Measurements from ENCODE around the gene PLB1.

The PLB1 gene, protein sequence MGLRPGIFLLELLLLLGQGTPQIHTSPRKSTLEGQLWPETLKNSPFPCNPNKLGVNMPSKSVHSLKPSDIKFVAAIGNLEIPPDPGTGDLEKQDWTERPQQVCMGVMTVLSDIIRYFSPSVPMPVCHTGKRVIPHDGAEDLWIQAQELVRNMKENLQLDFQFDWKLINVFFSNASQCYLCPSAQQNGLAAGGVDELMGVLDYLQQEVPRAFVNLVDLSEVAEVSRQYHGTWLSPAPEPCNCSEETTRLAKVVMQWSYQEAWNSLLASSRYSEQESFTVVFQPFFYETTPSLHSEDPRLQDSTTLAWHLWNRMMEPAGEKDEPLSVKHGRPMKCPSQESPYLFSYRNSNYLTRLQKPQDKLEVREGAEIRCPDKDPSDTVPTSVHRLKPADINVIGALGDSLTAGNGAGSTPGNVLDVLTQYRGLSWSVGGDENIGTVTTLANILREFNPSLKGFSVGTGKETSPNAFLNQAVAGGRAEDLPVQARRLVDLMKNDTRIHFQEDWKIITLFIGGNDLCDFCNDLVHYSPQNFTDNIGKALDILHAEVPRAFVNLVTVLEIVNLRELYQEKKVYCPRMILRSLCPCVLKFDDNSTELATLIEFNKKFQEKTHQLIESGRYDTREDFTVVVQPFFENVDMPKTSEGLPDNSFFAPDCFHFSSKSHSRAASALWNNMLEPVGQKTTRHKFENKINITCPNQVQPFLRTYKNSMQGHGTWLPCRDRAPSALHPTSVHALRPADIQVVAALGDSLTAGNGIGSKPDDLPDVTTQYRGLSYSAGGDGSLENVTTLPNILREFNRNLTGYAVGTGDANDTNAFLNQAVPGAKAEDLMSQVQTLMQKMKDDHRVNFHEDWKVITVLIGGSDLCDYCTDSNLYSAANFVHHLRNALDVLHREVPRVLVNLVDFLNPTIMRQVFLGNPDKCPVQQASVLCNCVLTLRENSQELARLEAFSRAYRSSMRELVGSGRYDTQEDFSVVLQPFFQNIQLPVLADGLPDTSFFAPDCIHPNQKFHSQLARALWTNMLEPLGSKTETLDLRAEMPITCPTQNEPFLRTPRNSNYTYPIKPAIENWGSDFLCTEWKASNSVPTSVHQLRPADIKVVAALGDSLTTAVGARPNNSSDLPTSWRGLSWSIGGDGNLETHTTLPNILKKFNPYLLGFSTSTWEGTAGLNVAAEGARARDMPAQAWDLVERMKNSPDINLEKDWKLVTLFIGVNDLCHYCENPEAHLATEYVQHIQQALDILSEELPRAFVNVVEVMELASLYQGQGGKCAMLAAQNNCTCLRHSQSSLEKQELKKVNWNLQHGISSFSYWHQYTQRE (N-terminal part only)

GRCh38 chr2:28495551-28496250 lies at the start of gene PLB1:
TSS of gene PLB1 (plus strand) at chr2:28496060. CDS start at chr2:28496115, 55 bp downstream.
- no peak for DNase-seq (ENCODE audit: low read depth in 3 of 3, low spot score in 1 of 3)

DNA sequence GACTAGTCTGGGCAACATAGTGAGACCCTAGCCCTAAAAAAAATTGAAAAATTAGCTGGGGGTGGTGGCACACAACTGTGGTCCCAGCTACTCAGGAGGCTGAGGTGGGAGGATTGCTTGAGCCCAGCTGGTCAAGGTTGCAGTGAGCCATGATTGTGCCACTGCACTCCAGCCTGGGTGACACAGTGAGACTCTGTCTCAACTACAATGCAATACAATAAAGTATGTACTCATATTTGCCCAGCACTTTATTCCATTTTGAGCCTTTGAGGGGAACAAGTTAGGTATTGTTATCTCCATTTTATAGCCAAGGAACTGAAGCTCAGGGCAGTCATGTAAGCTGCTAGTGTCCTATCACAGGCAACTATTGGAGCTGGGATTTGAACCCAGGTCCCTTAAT lies 49.3 kb upstream of the PLB1 start:
- DNase-seq (ENCODE audit: low read depth in 3 of 3, low spot score in 1 of 3) = no peak

DNA sequence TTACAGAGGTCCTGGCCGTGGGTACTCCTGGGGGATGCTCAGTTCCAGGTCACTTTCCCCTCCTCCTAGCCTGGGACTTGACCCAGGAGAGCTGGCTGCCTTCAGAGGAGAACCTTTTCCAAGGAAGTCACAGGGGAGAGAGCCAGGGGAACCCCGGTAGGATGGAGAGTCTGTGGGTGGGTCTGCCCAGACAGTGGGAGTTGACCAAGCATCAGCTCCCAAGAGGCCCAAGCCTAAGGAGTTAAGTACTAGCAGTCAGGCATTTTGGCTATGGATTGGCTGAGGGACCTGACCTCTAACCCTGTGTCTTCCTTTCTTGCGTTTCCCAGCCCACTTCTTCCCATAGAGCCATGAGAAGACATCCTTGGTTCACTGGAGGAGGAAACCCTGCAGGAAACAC lies 48.8 kb upstream of the PLB1 start:
- DNase-seq (ENCODE audit: low read depth in 3 of 3, low spot score in 1 of 3) = no peak

DNA sequence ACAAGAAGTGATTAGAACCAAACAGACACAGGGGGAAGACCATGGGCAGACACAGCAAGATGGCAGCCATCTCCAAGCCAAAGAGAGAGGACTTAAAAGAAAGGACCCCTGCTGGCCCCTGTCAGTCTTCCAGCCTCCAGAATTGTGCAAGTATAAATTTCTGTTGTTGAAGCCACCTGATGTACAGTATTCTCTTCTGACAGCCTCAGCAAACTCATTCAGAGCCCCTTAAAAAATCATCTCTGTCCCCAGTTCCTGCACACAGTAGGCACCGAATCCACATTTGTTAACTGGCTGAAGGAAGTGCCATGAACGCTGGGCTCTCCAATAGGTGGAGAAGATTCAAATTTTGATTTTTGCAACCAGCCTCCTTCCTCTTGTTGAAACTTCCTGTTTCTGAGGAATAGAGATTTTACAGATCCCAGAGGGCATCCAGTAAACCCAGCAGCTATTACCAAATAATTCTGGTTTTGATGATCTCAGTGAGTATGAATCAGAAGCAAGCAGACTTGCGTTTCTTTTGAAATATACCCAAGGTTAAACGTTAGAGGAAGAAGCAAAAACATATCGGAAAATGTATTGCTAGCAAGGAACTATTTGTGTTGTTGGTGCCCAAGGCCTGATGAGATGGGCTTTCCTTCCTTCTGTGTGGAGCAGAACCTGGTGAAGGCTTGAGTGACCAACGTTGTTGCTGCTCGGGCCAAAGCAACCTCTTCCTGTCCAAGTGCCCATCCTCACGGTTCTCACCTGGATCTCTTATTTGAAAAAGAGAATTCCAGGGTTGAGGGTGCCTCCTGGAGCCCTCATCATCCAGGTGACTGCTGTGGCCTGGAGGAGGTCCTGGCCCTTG lies 47.7 kb upstream of the PLB1 start:
- no peak for DNase-seq (ENCODE audit: low read depth in 3 of 3, low spot score in 1 of 3)

DNA sequence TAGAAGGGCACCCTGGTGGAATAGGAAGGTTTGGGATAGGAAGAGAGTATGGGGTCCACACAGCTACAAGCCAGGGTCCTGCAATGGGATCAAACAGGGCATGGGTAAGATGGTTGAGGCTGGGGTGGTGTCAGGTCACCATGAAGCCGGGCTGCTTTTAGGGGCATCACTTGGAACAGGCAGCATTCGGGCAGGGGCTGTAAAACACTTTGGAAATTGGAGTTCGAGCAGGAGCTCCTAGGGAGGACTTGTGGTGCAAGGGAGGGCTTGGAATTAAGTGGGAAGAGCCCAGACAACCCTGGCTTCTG lies 47.1 kb upstream of the PLB1 start:
- no peak for DNase-seq (ENCODE audit: low read depth in 3 of 3, low spot score in 1 of 3)

- DNase-seq (ENCODE audit: low read depth in 3 of 3, low spot score in 1 of 3) = no peak
These were observed 46.8 kb upstream of the PLB1 start for GRCh38 chr2:28449126-28449487.

- peak in 2 of 3 donors; percentile 8 to 75 for DNase-seq (ENCODE audit: low read depth in 3 of 3, low spot score in 1 of 3)
These were observed 46.1 kb upstream of the PLB1 start for GRCh38 chr2:28449488-28450395.

DNA sequence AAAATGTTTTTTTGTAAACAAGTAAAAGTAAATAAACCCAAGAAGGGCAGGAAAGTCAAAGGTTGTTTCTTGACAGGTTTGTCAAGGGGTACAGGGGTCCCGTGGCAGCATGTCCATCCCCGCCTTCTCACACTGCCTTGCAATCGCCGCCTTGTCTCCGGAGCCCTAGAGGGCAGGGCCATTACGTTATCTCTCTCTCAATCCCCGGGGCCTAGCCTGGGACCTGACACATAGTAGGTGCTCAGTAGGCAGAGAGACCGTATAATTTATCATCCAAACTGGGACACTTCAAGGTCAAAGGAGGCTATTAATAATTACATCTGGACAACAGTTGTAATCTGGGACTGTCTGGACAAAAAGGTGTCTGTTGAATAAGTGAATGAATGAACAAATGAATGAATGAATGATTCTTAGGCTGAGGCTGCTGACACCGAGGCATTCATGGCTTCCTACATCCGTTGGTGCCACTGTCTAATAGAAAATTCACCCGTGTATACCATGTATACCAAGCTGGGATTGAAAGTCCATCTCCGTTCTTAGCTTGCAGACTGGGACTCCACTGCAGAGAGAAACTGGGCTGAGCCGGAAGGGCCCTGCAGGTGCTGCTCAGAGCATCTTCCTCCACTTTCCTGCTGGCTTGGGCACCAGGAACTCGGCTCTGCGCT lies 44.8 kb upstream of the PLB1 start:
- no peak for DNase-seq (ENCODE audit: low read depth in 3 of 3, low spot score in 1 of 3)

- DNase-seq (ENCODE audit: low read depth in 3 of 3, low spot score in 1 of 3) = no peak
These were observed 43.9 kb upstream of the PLB1 start for GRCh38 chr2:28451793-28452533.

DNA sequence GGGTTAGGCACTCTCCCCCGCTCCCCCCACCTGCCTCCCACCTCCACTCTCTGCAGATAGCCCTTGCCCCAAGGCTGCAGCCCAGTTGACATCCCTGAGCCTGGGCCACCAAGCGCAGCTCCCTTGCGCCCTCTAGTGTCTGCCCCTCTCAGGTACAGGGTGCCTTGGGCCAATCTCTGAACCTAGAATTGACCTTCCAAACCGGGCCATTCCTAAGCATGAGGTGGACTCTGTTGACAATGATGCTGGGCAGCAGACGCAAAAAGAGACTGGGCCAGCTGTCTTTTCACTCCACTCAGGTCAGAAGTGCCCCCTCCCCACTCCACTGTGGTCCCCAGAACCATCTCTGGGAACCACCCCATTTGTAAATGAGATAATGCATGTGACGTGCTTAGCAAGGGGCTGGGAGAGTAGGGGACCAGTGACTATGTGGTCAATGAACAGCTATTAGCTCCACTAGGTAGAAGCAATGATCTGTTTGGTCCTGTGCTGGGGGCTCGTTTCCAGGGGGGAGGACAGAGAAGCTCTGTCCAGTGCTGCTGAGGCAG lies 43.3 kb upstream of the PLB1 start:
- DNase-seq (ENCODE audit: low read depth in 3 of 3, low spot score in 1 of 3) = peak; percentile 47 to 76 (median 49)

- no peak for DNase-seq (ENCODE audit: low read depth in 3 of 3, low spot score in 1 of 3)
These were observed 42.5 kb upstream of the PLB1 start for GRCh38 chr2:28453396-28453795.

GRCh38 chr2:28454016-28454930 lies 41.6 kb upstream of the PLB1 start:
- no peak for DNase-seq (ENCODE audit: low read depth in 3 of 3, low spot score in 1 of 3)

DNA sequence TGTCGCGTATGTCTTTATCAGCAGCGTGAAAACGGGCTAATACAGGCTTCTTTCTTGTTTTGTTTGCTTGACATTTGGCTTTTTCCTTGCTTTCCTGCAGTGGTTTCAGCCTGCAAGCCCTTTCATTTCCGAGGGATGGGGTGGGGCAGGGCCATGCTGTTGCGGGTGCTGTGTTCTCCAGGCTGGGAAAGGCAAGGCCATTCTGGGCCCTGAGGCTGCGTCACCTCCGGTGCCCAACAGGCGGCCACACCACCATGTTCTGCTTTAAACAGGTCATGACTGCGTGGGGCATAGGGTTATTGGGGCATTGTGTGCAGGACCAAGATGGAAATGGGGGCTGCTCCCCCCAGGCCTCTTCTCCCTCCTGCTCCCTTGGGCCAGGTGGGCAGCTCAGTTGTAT lies 38.6 kb upstream of the PLB1 start:
- DNase-seq (ENCODE audit: low read depth in 3 of 3, low spot score in 1 of 3) = no peak

GRCh38 chr2:28461056-28461455 lies 34.8 kb upstream of the PLB1 start:
- DNase-seq (ENCODE audit: low read depth in 3 of 3, low spot score in 1 of 3) = no peak

GRCh38 chr2:28462122-28462521 lies 33.7 kb upstream of the PLB1 start:
- no peak for DNase-seq (ENCODE audit: low read depth in 3 of 3, low spot score in 1 of 3)

- no peak for DNase-seq (ENCODE audit: low read depth in 3 of 3, low spot score in 1 of 3)
These were observed 32.5 kb upstream of the PLB1 start for GRCh38 chr2:28463211-28463816.
